ENCODE data around the gene RYR2.

GRCh38 chr1:237042892-237043576, 1.1 kb downstream of the RYR2 start:
- TF ChIP-seq, protein P1, sequence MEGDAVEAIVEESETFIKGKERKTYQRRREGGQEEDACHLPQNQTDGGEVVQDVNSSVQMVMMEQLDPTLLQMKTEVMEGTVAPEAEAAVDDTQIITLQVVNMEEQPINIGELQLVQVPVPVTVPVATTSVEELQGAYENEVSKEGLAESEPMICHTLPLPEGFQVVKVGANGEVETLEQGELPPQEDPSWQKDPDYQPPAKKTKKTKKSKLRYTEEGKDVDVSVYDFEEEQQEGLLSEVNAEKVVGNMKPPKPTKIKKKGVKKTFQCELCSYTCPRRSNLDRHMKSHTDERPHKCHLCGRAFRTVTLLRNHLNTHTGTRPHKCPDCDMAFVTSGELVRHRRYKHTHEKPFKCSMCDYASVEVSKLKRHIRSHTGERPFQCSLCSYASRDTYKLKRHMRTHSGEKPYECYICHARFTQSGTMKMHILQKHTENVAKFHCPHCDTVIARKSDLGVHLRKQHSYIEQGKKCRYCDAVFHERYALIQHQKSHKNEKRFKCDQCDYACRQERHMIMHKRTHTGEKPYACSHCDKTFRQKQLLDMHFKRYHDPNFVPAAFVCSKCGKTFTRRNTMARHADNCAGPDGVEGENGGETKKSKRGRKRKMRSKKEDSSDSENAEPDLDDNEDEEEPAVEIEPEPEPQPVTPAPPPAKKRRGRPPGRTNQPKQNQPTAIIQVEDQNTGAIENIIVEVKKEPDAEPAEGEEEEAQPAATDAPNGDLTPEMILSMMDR (IDR thresholded peaks at IDR 0.05): no peak
- no peak for TF ChIP-seq POLR2AphosphoS5 (IDR thresholded peaks at IDR 0.05)
